ENCODE measurements around the gene SLC26A1.

The SLC26A1 gene, protein sequence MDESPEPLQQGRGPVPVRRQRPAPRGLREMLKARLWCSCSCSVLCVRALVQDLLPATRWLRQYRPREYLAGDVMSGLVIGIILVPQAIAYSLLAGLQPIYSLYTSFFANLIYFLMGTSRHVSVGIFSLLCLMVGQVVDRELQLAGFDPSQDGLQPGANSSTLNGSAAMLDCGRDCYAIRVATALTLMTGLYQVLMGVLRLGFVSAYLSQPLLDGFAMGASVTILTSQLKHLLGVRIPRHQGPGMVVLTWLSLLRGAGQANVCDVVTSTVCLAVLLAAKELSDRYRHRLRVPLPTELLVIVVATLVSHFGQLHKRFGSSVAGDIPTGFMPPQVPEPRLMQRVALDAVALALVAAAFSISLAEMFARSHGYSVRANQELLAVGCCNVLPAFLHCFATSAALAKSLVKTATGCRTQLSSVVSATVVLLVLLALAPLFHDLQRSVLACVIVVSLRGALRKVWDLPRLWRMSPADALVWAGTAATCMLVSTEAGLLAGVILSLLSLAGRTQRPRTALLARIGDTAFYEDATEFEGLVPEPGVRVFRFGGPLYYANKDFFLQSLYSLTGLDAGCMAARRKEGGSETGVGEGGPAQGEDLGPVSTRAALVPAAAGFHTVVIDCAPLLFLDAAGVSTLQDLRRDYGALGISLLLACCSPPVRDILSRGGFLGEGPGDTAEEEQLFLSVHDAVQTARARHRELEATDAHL

DNA sequence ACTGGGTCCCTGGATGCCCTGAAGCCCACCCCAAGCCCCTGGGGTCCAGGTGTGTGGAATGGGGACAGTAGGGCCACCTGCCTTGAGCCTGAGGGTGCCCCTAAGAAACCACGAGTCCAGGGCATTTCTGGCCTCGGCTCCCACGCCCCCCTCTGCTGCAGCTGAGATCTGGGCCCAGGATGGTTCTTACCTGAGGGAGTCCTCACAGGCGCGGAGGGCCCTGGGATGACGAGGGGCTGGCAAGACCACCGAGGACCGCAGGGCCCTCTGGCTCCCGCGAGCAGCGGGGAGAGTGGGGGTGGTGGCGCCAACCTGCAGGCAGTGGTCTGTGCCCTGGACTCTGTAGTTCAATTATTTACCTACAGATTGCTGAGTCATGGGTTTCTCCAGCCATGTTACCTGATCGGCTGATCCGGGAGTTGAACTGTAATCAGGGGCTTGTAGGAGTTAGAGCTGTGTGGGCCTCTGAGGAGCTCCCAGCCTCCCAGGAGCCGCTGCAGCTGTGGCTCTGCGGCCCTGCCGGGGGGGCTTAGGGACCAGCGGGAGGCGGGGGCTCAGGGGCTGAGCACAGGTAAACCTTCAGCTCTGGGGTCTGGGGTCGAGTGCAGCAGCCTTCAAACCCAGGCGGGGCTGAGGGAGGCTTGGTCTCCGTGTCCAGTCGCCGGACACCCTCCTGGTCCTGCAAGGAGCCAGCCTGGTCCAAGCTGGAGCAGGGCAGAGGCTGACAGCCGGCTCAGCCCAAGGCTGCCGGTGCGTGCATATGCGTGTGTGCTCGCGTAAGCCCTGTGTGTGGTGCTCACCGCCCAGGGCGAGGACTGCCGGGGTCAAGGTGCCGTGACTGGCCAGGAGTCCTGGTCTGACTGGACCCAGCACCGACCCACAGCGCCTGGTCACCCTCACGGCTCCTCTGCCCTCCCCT lies at the start of gene SLC26A1:
TSS of gene SLC26A1 (minus strand) at position 294 of the 919 bp plus-strand sequence. CDS start 1,701 bp downstream, outside the sequence.
- no peak for DNase-seq

DNA sequence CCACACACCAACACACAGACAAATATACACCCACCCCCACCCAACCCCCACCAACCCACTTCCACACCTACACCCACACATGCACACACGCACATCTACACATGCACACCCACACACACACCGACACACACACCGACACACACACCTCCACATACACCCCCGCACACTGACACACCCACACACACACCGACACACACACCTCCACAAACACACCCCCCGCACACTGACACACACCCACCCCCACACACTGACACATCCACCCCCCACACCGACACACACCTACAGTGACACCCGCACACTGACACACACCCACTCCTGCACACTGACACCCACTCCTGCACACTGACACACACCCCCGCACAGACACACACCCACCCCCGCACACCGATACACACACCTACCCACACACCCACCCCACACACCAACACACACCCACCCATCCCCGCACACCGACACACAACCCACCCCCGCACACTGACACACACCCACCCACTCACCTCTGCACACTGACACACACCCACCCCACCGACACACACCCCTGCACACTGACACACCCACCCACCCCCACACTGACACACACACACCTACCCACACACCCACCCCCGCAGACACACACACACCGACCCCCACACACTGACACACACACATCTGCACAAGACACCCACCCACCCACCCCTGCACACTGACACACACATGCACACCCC lies 49.3 kb upstream of the SLC26A1 start:
- DNase-seq, result no peak

DNA sequence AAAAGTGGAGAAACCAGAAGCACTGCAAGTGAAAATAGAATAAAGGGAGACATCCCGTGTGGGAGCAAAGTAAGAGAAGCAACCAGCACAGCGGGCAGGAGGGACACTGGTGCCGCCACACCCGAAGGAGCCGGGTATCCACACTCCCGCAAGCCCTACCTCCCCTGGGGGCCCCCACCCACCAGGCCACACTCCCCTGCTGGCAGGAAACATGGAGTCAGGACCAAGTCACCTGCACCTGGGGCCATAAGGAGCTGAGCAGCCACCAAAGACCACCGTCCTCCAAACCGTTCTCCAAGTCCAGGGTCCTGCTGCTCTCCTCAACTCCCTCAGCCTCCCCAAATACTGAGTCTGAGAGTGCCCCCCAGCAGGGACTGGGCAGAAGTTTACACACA lies 48.7 kb upstream of the SLC26A1 start:
- DNase-seq, result no peak

DNA sequence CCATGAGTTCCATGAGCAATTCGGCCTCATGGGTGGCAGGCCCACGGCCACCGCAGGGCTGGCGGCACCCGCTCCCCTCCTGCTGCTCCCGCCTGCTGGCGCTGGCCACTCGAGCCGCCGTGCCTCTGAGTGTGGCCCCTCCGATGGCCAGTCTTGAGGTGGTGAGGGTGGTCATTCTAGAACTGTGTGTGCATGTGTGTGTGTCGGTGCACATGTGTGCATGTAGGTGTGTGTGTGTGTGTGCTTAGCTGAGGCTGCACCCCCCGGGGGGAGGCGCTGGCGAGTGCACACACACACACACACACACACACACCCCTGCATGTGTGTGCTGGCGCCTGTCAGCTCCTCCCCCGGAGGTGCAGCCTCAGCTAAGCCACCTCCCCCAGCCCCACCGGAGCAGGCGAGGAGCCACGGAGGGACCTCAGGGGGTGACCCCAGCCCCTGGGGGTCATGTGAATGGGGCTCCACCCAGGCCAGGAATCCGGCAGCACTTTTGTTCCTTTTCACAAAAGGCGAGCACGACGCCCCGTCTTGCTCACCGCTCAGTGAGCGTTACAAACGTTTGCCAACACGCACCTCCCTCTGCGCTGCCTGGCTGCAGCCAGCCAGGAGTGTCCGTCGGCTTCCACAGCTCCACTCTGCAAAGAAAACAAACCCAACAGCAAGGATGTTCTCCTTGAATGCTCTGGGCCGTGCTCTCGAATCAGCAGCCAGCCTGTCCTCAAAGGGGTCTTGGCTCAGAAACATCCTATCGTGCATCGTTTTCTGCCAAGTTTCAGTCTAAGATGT lies 48.1 kb upstream of the SLC26A1 start:
- DNase-seq, result no peak

DNA sequence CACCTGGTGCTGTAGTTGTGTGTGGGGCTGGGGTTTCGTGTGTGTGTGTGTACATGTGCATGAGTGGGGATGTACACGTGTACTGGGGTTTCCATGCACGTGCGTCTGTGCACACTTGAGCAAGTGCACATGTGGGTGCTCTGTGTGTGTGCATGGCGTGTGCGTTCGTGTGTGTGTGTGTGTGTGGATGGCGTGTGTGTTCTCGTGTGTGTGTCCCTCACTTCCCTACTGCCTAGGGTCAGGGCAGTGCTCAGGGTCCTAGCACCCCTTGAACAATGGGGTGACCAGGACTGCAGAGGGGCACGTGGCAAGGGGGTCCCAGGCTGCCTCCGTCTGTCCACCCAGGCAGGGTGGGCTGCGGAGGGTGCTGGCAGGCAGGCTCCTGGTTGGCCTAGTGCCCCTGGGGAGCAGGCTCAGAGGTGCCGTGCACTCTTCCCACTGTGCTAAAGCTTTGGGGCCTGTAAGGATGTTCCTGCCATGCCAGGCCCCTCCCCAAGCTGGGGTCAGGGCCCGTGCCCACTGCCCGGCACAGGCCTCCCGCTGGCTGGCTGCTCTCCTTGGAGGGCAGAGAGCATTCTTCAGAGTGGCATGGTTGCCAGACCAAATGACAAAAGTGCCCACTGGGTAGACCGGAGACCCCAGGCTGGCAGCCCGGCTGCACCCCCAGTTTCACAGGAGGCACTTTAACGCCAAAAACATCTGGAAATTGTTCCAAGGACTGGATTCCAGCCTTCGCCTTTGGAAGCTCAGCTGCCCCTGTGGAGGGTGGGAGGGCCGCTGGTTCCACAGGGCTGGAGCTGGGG lies 47.3 kb upstream of the SLC26A1 start:
- no peak for DNase-seq

DNA sequence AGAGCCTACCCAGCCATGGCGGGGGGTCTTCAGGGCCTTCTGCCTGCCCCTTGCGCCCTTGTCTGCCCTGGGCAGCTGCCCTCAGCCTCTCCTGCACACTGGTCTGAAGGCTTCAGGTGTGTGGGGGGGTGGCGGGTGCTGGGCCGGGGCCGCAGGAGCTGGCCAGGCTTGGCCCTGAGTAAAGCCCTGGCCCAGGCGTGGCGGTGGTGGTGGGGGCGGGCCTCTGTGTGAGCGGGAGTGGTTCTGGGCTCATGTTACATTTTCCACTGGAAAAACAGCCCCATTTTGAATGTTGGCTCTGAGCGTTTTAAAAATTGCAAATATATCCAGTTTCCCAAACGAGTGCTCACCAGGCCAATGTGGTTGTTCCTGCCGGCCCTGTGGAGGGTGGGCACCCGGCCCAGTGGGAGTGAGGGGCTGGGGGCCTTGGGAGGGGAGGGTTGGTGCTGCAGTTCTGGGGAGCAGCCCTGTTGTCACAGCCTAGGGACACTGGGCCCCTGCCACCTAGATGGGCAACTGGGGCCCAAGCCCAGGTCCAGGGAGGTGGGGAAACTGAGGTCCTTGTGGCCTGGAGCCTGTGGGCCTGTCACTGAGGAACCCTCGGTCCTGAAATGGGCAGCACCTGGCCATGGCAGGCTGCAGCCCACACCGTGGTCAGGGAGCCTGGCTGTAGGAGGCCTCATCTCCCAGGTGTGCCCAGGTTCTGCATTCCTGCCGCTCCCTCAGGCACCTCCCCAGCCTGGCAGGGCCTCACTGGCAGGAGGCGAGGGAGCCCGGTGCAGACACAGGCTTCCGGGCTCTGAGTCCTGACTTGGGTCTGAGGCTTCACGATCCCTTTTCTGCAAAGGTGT lies 46.5 kb upstream of the SLC26A1 start:
- DNase-seq, result no peak

DNA sequence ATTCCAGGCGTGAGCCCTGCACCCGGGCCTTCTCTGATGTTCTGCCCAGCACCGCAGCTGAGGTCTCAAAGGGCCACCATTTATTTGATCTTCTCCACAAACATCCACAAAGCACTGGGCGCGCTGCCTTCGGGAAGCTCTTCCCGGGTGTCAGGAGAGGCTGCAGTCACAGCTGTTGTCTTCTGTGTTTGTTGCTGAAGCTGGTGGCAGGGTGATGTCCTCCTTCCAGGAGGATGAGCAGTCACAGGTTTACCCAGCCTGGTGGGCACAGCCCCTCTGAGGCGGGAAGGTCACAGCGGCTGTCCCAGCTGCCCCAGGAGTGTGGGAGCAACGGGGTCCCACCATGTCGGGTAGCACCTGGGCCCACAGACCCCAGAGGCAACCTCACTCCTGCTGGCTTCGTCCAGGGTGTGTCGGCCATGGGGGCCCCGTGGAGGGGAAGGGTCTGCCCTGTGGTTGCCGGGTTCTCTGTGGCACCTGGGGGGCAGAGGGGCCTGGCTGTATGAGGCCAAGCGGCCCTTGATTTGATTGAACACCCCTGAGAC lies 45.8 kb upstream of the SLC26A1 start:
- DNase-seq, result no peak

DNA sequence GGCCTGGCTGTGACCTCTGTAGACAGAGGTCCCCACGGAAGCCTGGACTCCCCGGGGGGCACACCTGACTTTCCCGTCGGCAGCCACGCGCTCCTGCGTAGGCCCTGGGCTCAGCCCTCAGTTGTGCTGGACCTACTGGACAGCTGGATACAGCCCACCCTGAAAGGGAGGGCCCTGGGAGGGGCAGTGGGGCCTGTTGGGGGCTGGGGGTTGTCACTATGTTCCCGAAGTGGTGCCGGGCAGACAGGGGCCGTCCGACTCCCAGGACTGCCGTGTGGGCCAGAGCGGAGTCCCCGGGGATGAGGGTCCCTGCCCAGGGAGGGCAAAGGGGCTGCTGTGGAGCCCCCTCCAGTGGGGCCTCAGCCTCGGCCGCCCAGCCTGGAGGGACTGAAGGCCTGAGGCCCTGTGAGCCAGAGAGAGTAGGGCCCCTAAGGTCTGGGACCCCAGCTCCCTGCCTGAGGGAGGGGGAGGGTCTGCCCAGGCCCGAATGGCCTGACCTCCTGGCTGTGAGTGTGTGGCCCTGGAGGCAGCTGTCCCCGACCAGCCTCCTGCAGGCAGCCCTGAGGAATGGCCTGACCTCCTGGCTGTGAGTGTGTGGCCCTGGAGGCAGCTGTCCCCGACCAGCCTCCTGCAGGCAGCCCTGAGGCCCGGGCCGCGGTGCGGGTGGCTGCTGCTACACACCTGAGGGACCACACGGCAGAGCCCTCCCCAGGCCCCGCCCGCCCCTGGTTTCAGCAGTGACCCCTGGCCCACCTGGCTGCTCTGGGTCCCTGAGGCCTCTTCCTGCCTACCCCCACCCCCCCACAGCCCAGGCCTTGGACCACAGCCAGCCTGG lies 44.0 kb upstream of the SLC26A1 start:
- no peak for DNase-seq

DNA sequence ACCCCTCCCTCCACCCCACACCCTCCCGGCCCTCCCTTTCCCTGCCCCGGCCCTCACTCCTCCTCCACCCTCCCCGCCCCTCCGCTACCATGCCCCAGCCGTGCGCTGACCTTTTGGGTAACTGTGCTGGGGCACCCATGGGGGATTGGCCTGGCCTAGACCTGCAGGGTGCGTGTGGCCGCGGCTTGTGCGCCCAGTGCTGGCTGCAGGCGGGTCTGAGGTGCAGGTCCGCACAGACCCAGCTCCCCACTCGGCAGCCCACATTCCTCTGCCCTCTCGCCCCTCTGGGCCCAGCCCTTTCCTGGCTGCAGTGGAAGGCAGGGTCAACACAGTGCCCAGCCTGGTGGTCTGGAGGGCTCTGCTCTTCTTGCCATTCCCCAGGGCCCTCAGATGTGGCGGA lies 42.9 kb upstream of the SLC26A1 start:
- DNase-seq, result no peak

DNA sequence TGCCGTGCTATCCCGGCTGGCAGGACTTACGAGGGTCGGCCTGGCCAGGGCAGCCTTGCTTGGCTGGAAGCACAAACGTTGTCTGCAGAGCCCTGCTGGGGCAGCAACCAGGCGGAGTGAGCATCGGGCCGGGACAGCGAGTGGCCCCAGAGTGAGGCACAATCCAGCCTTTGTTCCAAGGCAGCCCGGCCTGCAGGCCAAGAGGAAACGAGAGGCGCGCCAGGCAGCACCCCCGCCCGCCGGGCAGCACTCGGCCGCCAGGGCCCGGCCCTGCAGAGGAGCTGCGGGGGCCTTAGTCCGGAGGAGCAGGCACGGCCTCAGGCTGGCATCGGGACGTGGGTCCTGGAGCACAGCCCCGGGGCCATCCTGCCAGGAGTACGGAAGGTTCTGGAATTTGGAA lies 42.3 kb upstream of the SLC26A1 start:
- no peak for DNase-seq

DNA sequence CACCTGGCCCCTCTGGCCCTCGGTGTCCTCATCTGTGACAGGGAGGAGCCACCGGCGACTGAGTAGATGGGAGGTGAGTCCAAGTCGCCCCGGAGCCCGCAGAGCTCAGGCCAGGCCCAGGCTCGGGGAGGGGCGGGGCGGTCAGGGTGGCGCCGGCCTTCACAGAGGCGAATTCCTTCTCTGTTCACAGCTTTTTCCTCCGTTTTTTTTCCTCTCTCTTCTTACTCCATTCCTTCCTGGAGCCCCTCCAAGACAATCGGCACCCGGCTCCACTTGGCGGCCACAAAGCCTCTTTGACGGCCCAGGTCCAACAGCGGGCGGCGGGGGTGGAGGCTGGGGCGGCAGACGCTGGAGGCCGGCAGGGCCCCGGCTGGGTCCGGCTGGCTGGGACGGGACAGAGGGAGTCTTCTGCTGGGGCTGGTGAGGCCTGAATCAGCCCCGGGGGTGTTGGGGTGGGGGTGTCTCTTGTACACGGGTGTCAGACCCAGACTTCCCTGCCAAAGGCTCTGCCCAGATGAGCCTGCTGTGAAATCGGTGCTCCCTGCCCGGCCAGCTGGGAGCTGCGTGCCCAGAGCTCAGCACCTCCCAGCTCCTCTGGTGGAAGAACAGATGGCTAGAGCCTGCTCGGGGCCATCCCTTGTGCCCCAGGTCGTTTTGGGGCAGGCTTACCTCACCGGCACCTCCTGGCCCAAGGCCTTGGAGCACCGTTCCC lies 40.8 kb upstream of the SLC26A1 start:
- DNase-seq, result no peak

DNA sequence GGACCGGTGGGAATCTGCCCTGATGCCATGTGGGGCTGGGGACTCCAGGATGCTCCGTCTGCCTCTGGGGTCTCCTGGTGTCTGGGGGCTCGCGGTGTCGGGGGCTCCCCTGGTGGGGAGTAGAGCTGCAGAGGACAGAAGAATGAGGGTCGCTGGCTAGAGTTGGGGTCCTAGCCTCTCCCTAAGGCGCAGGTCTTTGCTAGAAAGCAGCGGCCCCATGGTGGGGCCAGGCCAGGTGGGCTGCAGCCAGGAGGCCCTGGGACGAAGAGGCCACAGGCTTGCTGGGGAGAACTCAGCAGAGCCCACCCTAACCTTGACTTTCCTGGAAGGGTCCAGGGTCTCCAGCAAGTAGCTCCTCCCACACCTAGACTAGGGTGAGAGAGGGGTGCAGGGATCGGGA lies 39.7 kb upstream of the SLC26A1 start:
- no peak for DNase-seq

DNA sequence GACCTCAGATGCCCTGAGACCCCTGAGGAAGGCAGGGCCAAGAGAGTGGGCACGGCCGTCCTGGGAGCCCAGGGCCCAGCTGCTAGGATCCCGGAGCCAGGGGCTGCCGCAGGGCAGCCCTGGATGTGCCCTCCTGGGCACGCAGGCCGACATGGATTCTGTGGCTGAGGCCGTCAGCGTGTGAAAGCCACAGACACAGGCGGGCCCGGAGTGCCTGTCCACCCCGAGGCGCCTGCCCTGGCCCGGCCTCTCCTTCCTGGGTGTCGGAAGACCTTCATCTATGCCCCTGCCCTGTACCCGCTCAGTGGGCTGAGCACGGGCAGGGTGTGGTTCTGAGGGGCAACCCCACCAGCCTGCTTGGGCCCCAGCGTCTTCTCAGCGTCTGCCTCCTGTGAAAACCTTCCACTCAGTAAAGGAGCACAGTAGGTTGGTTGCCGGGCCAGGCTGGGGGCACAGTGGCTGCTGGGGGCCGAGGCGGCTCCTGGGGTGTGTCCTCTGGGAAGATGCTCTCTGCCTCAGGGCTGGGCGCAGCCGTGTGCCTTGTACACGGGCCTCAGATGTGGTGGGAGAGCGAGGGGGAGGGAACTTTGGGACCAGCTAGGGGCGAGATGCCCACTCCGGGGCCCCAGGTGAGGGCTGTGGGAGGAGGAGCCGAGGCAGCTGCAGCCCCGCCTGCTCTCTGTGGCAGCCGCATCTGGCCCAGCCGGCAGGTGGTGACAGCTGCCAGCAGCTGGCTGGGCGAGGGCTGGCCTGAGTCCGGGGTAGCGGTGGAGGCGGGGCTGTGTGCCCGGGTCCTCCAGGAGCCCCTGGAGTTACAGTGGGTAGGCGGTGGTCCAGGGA lies 39.0 kb upstream of the SLC26A1 start:
- no peak for DNase-seq

DNA sequence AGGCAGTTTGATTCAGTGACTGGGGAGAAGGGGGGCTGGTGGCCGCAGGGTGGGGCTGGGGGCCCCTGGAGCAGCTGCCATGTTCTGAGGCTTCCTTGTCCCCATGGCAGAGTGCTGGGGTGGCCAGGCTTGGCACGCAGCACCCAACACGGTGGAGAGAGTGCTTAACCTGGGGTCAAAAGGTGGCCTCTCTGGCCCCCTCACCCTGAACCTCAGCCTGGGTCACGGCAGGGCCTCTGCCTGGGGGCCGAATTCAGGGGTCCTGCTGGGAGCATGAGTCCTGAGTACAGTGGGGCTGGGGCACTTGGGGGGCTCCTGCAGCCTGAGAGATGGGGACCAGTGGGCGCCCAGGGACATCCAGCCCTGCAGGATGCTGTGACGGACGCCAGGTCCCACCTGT lies 38.1 kb upstream of the SLC26A1 start:
- no peak for DNase-seq

DNA sequence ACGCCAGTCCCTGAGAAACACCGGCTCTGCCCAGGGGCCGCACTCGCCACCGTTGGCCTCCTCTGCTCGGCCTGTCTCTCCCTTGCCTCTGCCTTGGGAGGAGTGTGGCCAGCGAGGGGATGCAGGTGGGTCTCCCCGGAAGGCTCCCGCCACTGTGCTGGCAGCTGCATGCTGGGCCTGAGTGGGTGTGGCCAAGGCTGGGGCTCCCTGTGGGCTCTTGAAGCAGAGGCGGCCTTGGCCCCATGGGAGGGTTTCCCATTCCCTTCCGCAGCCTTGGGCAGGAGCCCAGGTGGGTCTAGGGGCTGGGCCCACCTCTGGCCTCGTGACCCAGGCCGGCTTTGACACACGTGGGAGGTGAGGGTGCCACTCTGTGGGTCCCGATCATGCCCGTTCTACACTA lies 37.4 kb upstream of the SLC26A1 start:
- no peak for DNase-seq

DNA sequence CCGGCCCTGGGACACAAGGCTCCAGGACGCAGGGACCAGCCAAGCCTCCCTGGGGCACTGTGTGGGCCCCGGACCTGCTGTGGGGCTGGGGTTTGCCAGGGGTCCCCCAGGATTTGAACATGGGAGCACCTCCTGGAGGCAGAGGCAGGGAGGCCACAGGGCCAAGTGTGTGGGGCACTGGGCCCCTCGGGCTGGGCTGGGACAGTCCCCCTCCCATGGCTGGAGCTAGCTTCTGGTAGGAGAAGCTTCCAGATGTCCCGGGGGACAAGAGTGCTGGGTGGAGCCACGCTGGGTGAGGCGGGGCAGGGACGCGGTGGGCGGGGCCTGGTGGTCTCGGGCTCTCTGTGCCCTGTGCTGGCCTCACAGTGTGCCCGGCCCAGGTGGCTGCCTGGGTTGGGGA lies 36.8 kb upstream of the SLC26A1 start:
- no peak for DNase-seq

DNA sequence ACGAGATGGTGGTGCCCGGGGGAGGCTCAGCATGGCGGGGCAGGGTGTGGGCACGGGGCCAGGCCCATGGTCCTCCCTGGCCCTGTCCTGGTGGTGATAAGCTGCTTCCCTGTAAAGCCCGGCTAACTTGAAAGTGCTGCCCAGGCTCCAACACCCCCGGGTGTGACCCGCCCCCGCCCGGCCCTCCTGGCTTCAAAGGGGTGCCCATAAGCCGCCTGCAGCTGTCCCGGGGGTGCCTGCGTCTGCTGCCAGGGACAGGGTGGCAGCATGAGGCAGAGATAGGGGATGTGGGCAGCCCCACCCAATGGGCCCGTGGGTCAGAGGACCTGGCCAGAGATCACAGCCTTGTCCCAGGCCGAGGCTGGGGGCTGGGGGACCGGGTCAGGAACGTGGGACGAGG lies 36.3 kb upstream of the SLC26A1 start:
- no peak for DNase-seq

Data from inflammatory macrophage treated with lipopolysaccharide for 1 hour (primary cell).